ENCODE data around the gene MBNL1.
"Not testable (repeated sequence)": the region's sequence is repeated elsewhere in the genome, so short reads cannot be mapped to it uniquely, and the experiment has no call there.

MBNL1 gene

DNA sequence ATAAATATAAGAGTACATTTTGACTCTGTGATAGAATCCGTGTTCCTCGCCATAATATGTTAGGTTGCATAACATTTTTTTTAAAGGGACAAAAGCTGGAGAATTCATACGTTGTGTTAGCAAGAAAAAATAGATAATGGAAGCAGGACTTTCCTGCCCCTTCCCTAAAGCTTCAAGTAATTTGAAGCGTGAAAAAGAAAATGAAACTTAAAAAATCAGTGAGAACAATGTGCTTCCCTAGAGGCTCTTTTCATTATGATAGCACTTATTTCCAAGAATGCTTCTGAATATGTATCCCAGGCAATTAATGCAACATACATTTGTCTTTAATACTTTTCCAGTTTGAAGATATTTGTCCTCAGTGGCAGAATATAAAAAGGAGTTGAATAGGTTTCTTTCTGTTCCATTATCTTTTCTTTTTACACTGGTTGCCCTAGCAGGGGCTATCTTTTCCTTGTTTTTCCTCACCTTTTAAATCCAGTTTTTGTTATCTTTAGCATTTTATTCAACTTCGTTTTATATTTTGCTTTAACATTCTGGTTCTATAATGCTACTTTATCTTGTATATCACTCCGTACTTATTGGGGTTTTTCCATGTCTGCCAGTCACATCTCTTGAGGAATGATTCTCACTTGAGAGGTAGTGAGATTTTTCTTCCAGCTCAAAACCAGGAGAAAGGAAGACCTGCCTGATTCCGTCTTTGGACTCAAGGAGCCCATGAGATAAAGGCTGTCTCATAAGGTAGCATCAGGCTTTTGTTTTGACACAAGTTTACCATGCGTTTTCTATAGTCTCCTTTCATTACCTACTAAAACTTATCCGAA lies 113.8 kb downstream of the MBNL1 start:
- DNase-seq, result no peak

- no peak for DNase-seq
Measured at GRCh38 chr3:152383136-152383606, 114.4 kb downstream of the MBNL1 start.

GRCh38 chr3:152384412-152384811 lies 115.7 kb downstream of the MBNL1 start:
- no peak for DNase-seq

DNA sequence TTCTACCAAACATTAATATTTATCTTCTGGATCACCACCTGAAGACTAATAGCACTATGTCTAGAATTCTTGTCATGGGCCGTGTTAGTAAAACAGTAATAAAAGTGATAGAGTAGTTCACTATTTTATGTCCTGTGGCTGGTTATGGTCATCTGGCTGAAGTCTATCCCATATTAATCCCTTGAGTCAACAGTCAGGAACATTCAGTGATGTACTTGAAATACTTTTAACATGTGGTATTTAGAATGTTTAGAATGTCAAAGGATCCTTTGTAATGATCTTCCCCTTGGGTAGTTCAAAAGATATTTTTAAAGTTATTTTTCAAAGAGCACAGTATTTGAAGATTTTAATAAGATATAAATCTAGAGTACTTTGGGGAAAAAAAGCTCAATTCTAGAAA lies 117.0 kb downstream of the MBNL1 start:
- no peak for DNase-seq

DNA sequence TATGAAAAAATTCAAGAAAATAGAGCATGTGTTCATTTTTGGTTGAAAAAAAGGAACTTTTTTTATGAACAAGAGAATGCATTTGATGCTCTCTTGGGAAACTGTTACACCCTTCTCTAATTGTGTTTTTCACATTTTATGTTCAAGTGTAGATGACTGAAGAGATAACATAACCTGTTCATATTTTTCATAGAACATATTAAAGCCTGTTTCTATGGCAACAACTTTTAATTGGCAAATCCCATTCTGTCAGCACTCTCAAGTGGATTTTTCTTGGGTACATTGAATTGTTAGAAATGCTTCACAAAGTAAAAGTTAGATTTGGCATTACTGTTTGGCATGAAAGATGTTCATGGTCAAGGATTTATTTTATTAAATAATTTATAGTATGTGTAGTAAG lies 117.5 kb downstream of the MBNL1 start:
- no peak for DNase-seq

DNA sequence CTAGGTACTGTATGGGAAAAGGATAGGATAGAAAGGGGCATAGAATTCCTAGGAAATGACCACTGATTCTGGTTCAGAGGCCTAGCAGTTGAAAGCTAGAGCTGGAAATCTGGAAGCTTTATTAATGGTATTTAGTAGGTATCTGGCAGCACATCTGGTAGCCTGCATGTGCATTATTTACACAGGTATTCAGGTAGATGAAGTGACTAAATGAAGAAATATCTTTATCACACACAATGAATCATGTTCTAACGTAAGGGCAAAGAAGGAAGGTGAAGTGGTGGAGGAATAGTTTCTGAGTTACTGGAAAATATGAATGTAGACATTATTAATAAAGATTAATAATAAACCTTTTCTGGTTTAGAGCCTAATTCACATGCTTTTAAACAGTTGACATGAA lies 119.9 kb downstream of the MBNL1 start:
- DNase-seq, result no peak

DNA sequence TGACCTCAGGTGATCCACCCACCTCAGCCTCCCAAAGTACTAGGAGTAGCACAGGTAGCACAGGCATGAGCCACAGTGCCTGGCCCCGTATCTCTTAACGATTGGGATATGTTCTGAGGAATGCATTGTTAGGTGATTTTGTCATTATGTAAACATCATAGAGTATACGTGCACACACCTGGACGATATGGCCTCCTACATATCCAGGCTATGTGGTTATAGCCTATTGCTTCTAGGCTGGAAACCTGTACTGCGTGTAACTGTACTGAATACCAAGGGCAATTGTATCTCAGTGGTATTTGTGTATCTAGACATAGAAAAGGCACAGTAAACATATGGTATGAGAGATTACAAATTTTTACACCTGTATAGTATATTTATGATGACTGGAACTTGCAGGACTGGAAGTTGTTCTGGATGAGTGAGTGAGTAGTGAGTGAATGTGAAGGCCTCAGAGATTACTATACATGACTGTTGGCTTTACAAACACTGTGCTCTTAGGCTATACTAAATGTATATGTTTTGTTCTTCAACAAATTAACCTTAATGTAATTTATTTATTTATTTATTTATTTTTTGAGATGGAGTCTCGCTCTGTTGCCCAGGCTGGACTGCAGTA lies 120.7 kb downstream of the MBNL1 start:
- DNase-seq, result no peak

DNA sequence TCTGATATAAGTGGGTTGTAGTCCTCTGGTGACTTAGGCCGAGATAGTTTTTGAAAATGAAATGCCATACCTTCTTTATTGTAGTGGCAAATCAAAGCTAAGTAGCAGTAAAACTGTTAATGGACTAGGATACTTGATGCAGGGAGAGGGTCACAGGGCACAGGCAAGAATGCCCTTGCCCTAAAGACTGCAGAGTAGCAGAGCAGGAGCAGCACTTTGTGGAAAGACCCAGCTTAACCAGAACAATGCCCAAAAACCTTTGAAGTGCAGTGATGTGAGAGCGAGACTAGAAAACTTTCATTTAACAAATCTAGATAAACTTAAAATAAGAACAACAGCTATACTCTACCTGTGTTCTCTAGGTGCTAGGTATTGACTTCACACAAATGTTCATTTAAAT lies 121.9 kb downstream of the MBNL1 start:
- no peak for DNase-seq

- DNase-seq, result no peak
Measured at GRCh38 chr3:152391671-152392070, 122.9 kb downstream of the MBNL1 start.

DNA sequence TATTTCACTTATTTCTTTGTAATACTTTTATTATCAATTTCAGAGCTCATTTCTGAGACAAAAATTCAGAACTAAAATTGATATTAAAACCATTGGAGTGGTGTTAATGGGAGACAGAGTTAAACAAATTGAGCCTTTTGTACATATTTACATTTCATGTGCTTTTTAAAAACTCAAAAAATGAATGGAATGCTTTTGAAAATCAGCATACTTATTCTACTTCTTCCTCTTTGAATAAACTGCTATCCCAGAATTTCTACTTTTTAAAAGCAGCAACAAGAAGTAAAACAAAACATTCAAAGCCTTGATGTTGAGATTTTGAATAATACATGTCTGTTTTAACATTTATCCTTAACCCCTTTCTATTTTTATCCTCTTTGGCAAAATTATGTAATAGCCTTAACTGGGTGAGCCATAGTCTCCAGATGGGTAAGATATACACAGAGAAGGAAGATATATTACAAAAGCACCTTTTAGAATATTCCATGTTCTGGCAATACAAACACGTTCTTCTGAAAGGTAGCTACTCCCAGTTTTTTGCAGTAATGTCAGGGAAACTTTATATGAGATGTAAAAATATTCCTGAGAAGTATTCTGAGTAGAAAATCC lies 123.6 kb downstream of the MBNL1 start:
- DNase-seq, result no peak

DNA sequence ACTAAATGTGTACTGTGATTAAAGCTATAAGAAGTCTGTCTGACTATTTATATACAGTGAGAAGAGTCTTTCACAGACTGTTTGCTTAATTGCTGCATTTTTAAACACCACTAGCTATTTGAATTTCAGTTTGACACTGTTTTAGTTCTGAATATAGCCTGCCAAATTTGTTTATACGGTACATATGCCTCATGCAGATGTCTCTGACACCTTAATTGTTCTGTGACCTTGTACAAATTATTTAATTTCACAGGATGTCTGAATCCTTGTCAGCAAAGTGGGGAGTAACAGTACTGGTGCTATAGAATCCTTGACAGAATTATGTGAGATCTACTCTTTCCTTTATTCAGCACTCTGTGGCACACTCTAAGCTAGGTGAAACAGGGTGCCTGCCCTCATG lies 125.5 kb downstream of the MBNL1 start:
- no peak for DNase-seq

- DNase-seq, result no peak
Measured at GRCh38 chr3:152395764-152396163, 127.0 kb downstream of the MBNL1 start.

GRCh38 chr3:152396867-152397266 lies 128.1 kb downstream of the MBNL1 start:
- DNase-seq, result no peak

GRCh38 chr3:152397348-152397747 lies 128.6 kb downstream of the MBNL1 start:
- not testable (repeated sequence) for DNase-seq

DNA sequence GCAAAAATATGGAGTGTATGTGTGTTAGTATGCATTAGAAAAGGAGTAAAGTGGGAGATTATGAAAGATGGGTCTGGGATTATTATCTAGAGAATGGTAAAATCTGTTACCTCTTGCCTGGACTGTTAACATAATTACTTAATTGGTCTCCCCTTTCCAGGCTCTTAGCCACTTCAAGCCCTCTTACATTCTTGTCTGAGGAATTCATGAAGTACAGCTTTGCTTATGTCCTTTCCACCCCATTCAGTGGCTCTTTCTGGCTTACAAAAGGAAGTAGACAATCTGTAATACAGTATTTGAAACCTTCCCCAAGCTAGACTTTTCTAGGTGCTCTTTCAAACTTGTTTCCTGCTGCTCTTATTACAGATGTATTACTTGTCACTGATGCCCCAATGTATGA lies 129.8 kb downstream of the MBNL1 start:
- no peak for DNase-seq

DNA sequence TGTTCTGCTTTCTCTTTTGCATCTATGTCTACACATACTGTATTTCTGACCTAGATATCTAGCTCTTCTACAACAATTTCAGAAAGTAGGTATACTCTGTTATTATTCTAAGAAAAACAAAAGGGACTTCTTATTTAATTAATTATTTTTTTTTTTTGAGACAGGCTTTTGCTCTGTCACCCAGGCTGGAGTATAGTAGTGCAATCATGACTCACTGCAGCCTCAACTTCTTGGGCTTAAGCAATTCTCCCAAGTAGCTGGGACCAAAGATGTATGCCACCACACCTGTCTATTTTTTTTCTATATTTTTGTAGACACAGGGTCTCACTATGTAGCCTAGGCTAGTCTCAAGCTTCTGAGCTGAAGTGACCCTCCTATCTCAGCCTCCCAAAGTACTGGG lies 130.6 kb downstream of the MBNL1 start:
- no peak for DNase-seq

DNA sequence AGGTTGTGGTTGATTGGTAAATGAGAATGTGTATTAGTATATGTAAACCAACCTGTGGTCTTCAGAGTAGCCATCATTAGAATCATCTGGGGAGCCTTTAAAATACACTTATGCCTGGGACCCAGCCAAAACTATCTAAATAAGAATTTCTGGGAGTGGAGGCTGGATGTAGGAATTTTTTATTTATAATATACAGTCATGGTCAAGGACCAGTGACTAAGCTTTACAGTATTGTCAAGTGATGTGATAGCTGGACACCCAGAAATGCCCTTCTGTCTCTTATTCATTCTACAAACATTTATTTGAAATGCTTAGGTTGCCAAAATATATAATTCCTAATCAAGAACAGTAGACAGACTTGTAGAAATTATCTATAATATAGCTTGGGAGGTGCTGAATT lies 132.2 kb downstream of the MBNL1 start:
- no peak for DNase-seq

DNA sequence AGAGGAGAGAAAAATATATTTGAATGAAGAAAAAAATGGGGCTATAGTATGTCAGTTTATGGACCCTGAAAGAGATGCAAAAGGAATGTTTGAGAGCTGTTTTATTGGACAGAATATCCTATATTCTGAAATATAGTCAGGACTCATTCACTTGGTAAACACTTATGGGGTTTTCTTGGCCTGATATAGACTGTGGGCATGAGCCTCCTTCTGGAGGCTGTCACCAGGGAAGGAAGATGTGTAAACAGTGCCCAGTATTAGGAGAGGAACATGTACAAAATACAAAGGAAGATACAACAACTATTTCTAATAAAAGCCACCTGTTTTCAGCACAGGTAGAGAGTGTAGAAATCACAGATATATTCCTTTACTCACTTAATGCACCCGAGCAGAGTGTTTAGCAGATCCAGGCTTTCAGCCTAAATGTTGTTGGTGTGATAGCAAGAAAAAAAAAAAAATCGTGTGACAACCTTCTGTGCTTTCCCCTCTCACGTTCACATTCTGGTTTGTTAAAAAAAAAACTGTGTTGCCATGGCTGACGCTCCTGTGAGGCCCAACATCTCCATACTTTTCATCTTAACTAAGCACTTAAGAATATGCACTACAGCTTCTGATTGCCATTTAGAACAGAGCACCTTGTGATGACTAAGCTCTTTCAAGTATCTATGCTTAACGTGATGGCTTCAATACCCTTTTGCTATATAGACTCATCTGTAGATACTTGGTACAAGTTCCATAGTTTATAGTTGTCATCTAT lies 134.1 kb downstream of the MBNL1 start:
- DNase-seq, result no peak

DNA sequence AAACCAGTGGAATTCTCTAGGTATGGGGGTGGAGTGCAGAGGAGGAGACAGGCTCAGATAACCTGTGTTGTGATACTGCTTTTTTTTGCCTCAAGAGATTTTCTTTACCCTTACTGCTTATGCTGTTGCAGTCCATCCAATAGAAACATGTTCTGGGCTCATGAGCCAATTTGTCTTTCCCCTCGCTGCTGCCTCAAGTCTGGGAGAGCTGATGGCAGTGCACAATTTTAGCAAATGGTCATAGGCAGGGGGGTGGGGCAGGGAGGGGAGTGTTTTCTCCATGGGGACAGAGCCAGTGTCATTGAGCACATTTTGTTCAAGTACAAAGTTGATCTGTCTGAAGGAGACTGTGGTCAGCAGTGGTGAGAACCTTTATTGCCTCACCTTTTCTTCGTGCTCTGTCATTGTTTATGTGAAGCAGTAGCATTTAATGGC lies 134.9 kb downstream of the MBNL1 start:
- no peak for DNase-seq

DNA sequence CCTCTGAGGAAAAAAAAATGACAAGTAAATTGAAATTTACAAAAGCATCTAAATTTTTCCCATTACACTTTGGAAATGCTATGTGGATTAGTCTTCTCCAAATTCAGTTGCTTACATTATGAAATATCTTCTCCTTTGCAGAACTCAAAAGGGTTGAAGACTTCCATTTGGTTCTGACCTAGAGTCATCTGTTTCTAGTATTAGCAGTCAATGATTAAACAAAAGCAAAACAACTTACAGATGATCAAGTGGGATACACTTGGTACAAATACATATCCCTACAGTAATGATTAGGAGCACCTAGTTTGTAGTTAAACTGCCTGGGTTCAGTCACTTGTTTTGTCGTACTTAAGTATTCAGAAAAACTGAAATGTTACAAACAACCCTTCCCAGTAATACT lies 136.2 kb downstream of the MBNL1 start:
- no peak for DNase-seq

- no peak for DNase-seq
Measured at GRCh38 chr3:152405915-152406802, 137.4 kb downstream of the MBNL1 start.

GRCh38 chr3:152413240-152413639 lies 144.5 kb downstream of the MBNL1 start:
- no peak for DNase-seq

Data from NCI-H2081 treated with DMSO at 0.1 percent for 48 hours (cell line).